Aorta (tissue), 5 donors: ENCODE data around the gene NDUFAF3. TPM values are rescaled to one million over a fixed set of nuclear protein-coding genes. Genes with fewer than 3 reads are reported as not detected.

ENCODE experiments used
- ATAC-seq: fragments of 200-7000 bp; cut with Tn5 transposase; one replicate; pipeline ENCODE4 v1.9.1; 2022; ENCODE audit warnings: moderate library complexity; ENCODE audit not compliant: low FRiP score
- DNase-seq, 2 donors: peaks; one replicate each; pipeline ENCODE4 v3.0.0-alpha.2; 2020
- H3K27ac ChIP-seq, 2 donors: one replicate each; pipeline ENCODE4 v1.5.1; 2013; ENCODE audit warnings: low read length in 2 of 2, mild to moderate bottlenecking in 2 of 2, moderate library complexity in 2 of 2, control low read depth in 1 of 2, inconsistent platforms in 1 of 2, low read depth in 1 of 2
- H3K27me3 ChIP-seq, 2 donors: one replicate each; pipeline ENCODE4 v1.6.1; 2013; ENCODE audit warnings: control low read depth in 1 of 2, low read length in 1 of 2, mild to moderate bottlenecking in 1 of 2, moderate library complexity in 1 of 2; ENCODE audit not compliant: insufficient read depth in 2 of 2, control insufficient read depth in 1 of 2
- H3K36me3 ChIP-seq, 2 donors: one replicate each; pipeline ENCODE4 v1.6.1; 2013; ENCODE audit warnings: control low read depth in 1 of 2, low read length in 1 of 2, mild to moderate bottlenecking in 1 of 2; ENCODE audit not compliant: insufficient read depth in 2 of 2, control insufficient read depth in 1 of 2
- H3K4me1 ChIP-seq, 2 donors: one replicate each; pipeline ENCODE4 v1.6.1; 2013; ENCODE audit warnings: low read length in 2 of 2, control low read depth in 1 of 2, mild to moderate bottlenecking in 1 of 2, moderate library complexity in 1 of 2; ENCODE audit not compliant: insufficient read depth in 2 of 2, control insufficient read depth in 1 of 2
- H3K4me3 ChIP-seq, 2 donors: one replicate each; pipeline ENCODE4 v1.5.1; 2013; ENCODE audit warnings: low read length in 2 of 2, control low read depth in 1 of 2, mild to moderate bottlenecking in 1 of 2
- H3K9me3 ChIP-seq: one replicate; pipeline ENCODE4 v1.6.1; 2013; ENCODE audit warnings: mild to moderate bottlenecking, low read length; ENCODE audit not compliant: control insufficient read depth
- WGBS, 2 donors: extraction: QIAGEN DNeasy Blood & Tissue Kit; methylation state at CpG; one replicate each; pipeline ENCODE4 v1.1.7; 2013; 5-methylcytosine and 5-hydroxymethylcytosine counted together
- intact Hi-C, 2 donors: fragments of 100-400 bp; cut with DNase I; formaldehyde crosslinking; loops; one replicate each; pipeline versions ENCODE4 v1.14.2 to v1.15.0; 2022
- polyA plus RNA-seq, 2 donors: library from polyadenylated mRNA; stranded (reverse); fragments of 200-250 nt; gene quantifications; one replicate each; pipeline ENCODE4 v1.2.3, GENCODE V29; 2013
- total RNA-seq, 2 donors: library from RNA; stranded (reverse); fragmentation: NEBNext Ultra II Directional; extraction: Animal tissue kit (Norgen Biotek cat#: 25700); gene quantifications; one replicate each; pipeline ENCODE4 v1.2.1, GENCODE V29; 2021
- donor health status: healthy with polysubstance abuse.
- donor health status: Bipolar disorder and iron deficiency.
- donor health status: DM: no; HTN: no; CAD: no.
- donor health status: DM: no; HTN: no; CAD: no.
- donor health status: DM: yes; HTN: yes; CAD: no.

The NDUFAF3 gene
- total and polyA plus RNA-seq, 4 donors: 55.8 to 75.1 (median 66.4) TPM

GRCh38 chr3:49021213-49021812, 608 bp upstream of the NDUFAF3 start:
- intact Hi-C loops: loop anchor here in 1 of 2 donors (5.0 kb wide), 1 partner anchor 34 kb away; no protein-coding TSS in a partner anchor
- H3K27ac ChIP-seq: peak overlapping the region; percentile 89 to 97
- peak; percentile 100 for DNase-seq
- peak; percentile 94 for ATAC-seq
- WGBS, 2 donors: 0% methylated on average over 56 to 60 of the region's 60 CpGs
- H3K36me3 ChIP-seq: peaks cover 0 to 5% of the 10 kb centered on the region in 2 donors
- no peaks in the 10 kb centered on the region for H3K9me3 ChIP-seq
- H3K27me3 ChIP-seq: peaks cover 0 to 1% of the 10 kb centered on the region in 2 donors
- no peaks in the 10 kb centered on the region for H3K4me1 ChIP-seq
- peak overlapping the region; percentile 85 to 88 for H3K4me3 ChIP-seq

GRCh38 chr3:49022688-49023171, 809 bp downstream of the NDUFAF3 start:
- H3K9me3 ChIP-seq: no peaks in the 10 kb centered on the region
- DNase-seq (peak in 1 of 2 donors; percentile 76), ATAC-seq (no peak)
- H3K27me3 ChIP-seq: peaks cover 0 to 1% of the 10 kb centered on the region in 2 donors
- H3K4me3 ChIP-seq: peak overlapping the region; percentile 83 to 85
- peak overlapping the region in 1 of 2 donors; percentile 97 for H3K27ac ChIP-seq
- 25 to 29% methylated on average over 11 to 12 of the region's 12 CpGs for WGBS, 2 donors
- intact Hi-C loops: loop anchor here in 1 of 2 donors (5.0 kb wide), 1 partner anchor 35 kb away; no protein-coding TSS in a partner anchor
- H3K36me3 ChIP-seq: peaks cover 0 to 5% of the 10 kb centered on the region in 2 donors
- H3K4me1 ChIP-seq: no peaks in the 10 kb centered on the region

GRCh38 chr3:49023775-49024174, 1.9 kb downstream of the NDUFAF3 start:
- peaks cover 0 to 5% of the 10 kb centered on the region in 2 donors for H3K36me3 ChIP-seq
- no peaks in the 10 kb centered on the region for H3K4me1 ChIP-seq
- no peak for ATAC-seq

GRCh38 chr3:49024449-49024848, 2.5 kb downstream of the NDUFAF3 start:
- Histone ChIP-seq H3K4me3 (no peak overlapping the region), H3K27me3 (peaks cover 0 to 3% of the 10 kb centered on the region in 2 donors), H3K36me3 (peaks cover 0 to 5% of the 10 kb centered on the region in 2 donors), H3K27ac (no peak overlapping the region), H3K9me3 (no peaks in the 10 kb centered on the region), H3K4me1 (no peaks in the 10 kb centered on the region)
- DNase-seq (no peak), ATAC-seq (no peak)
- WGBS, 2 donors: 71 to 74% methylated on average over 5 of the region's 5 CpGs
- intact Hi-C loops: loop anchor here in 1 of 2 donors (5.0 kb wide), 1 partner anchor 37 kb away; no protein-coding TSS in a partner anchor

More at GRCh38 chr3:49023775-49024174, 1.9 kb downstream of the NDUFAF3 start:
- peak in 1 of 2 donors; percentile 27 for DNase-seq
- 82 to 88% methylated on average over 4 of the region's 4 CpGs for WGBS, 2 donors
- intact Hi-C loops: loop anchor here in 1 of 2 donors (5.0 kb wide), 1 partner anchor 36 kb away; no protein-coding TSS in a partner anchor
- Histone ChIP-seq H3K27ac (no peak overlapping the region), H3K27me3 (peaks cover 0 to 1% of the 10 kb centered on the region in 2 donors), H3K9me3 (no peaks in the 10 kb centered on the region), H3K4me3 (no peak overlapping the region)

GRCh38 chr3:49025005-49025792, 3.3 kb downstream of the NDUFAF3 start:
- ATAC-seq: no peak
- peaks cover 0 to 5% of the 10 kb centered on the region in 2 donors for H3K36me3 ChIP-seq
- peaks cover 0 to 3% of the 10 kb centered on the region in 2 donors for H3K27me3 ChIP-seq
- no peak overlapping the region for H3K4me3 ChIP-seq
- H3K4me1 ChIP-seq: no peaks in the 10 kb centered on the region
- 58% methylated on average over 13 of the region's 13 CpGs for WGBS, 2 donors
- DNase-seq: peak in 1 of 2 donors; percentile 55
- no peak overlapping the region for H3K27ac ChIP-seq
- intact Hi-C loops: loop anchor here in 1 of 2 donors (5.0 kb wide), 2 partner anchors 33 to 67 kb away; partner anchors contain the start of genes P4HTM and QRICH1
- H3K9me3 ChIP-seq: no peaks in the 10 kb centered on the region

- Histone ChIP-seq H3K4me1 (no peaks in the 10 kb centered on the region), H3K36me3 (peaks cover 0 to 5% of the 10 kb centered on the region in 2 donors), H3K9me3 (no peaks in the 10 kb centered on the region), H3K4me3 (no peak overlapping the region), H3K27me3 (peaks cover 0 to 3% of the 10 kb centered on the region in 2 donors), H3K27ac (no peak overlapping the region)
- DNase-seq: no peak
- 81 to 84% methylated on average over 8 of the region's 8 CpGs for WGBS, 2 donors
- ATAC-seq: no peak
- intact Hi-C loops: loop anchor here in 1 of 2 donors (5.0 kb wide), 2 partner anchors 34 to 66 kb away; partner anchors contain the start of genes P4HTM and QRICH1
These were observed 4.0 kb downstream of the NDUFAF3 start for GRCh38 chr3:49025793-49026520.

- intact Hi-C loops: loop anchor here in 1 of 2 donors (5.0 kb wide), 2 partner anchors 34 to 66 kb away; partner anchors contain the start of genes P4HTM and QRICH1
- DNase-seq (no peak), ATAC-seq (no peak)
- peaks cover 0 to 5% of the 10 kb centered on the region in 2 donors for H3K36me3 ChIP-seq
- no peaks in the 10 kb centered on the region for H3K9me3 ChIP-seq
- WGBS, 2 donors: 86 to 92% methylated on average over 3 of the region's 3 CpGs
- H3K27ac ChIP-seq: no peak overlapping the region
- no peaks in the 10 kb centered on the region for H3K4me1 ChIP-seq
- no peak overlapping the region for H3K4me3 ChIP-seq
- H3K27me3 ChIP-seq: peaks cover 0 to 1% of the 10 kb centered on the region in 2 donors
These were observed 4.6 kb downstream of the NDUFAF3 start for GRCh38 chr3:49026536-49026935.

- H3K36me3 ChIP-seq: peaks cover 0 to 10% of the 10 kb centered on the region in 2 donors
- no peak overlapping the region for H3K27ac ChIP-seq
- WGBS, 2 donors: 94% methylated on average over 9 of the region's 9 CpGs
- no peak for ATAC-seq
- peaks cover 0 to 1% of the 10 kb centered on the region in 2 donors for H3K27me3 ChIP-seq
- intact Hi-C loops: loop anchor here in 1 of 2 donors (5.0 kb wide), 2 partner anchors 35 to 65 kb away; partner anchors contain the start of genes P4HTM and QRICH1
- no peaks in the 10 kb centered on the region for H3K4me1 ChIP-seq
- DNase-seq: no peak
- H3K9me3 ChIP-seq: no peaks in the 10 kb centered on the region
- no peak overlapping the region for H3K4me3 ChIP-seq
These were observed 5.7 kb downstream of the NDUFAF3 start for GRCh38 chr3:49027634-49028033.
